Mesenchymal stem cell (in vitro differentiated cells and primary cell): ENCODE data around the gene EFCAB6.

ENCODE experiments used
- DNase-seq: peaks from one replicate; pipeline ENCODE4 v3.0.0-alpha.2; 2013
- H2AFZ ChIP-seq: one replicate; pipeline ENCODE4 v1.6.1; 2013; ENCODE audit warnings: low read depth, mild to moderate bottlenecking, control low read depth, inconsistent platforms, low read length, moderate library complexity
- H2AK5ac ChIP-seq: 2 replicates; pipeline ENCODE4 v1.6.1; 2013; ENCODE audit warnings: low read length, moderate library complexity, mild to moderate bottlenecking, inconsistent platforms; ENCODE audit not compliant: severe bottlenecking
- H2BK120ac ChIP-seq: one replicate; pipeline ENCODE4 v1.6.1; 2013; ENCODE audit warnings: low read depth, mild to moderate bottlenecking, inconsistent platforms, low read length, moderate library complexity
- H2BK12ac ChIP-seq, 2 experiments: one replicate each; pipeline ENCODE4 v1.6.1; 2013; ENCODE audit warnings: inconsistent platforms in 2 of 2, low read length in 2 of 2, mild to moderate bottlenecking in 2 of 2, moderate library complexity in 2 of 2, control low read depth in 1 of 2
- H2BK15ac ChIP-seq: one replicate; pipeline ENCODE4 v1.6.1; 2013; ENCODE audit warnings: mild to moderate bottlenecking, low read depth, inconsistent platforms; ENCODE audit not compliant: poor library complexity, severe bottlenecking
- H2BK5ac ChIP-seq: 2 replicates; pipeline ENCODE4 v1.6.1; 2013; ENCODE audit warnings: low read depth, mild to moderate bottlenecking, low read length, control low read depth, inconsistent platforms; ENCODE audit not compliant: poor library complexity, severe bottlenecking
- H3K14ac ChIP-seq, 2 experiments: one replicate each; pipeline ENCODE4 v1.6.1; 2013; ENCODE audit warnings: inconsistent platforms in 2 of 2, low read length in 2 of 2, control low read depth in 1 of 2, mild to moderate bottlenecking in 1 of 2, moderate library complexity in 1 of 2
- H3K18ac ChIP-seq, 2 experiments: one replicate each; pipeline ENCODE4 v1.6.1; 2013; ENCODE audit warnings: inconsistent platforms in 2 of 2, low read length in 2 of 2, control low read depth in 1 of 2, low read depth in 1 of 2, mild to moderate bottlenecking in 1 of 2
- H3K23ac ChIP-seq, 2 experiments: one replicate each; pipeline ENCODE4 v1.6.1; 2013; ENCODE audit warnings: inconsistent platforms in 2 of 2, low read length in 2 of 2, mild to moderate bottlenecking in 2 of 2, moderate library complexity in 2 of 2, control low read depth in 1 of 2
- H3K27ac ChIP-seq: 2 replicates; pipeline ENCODE4 v1.5.1; 2013; ENCODE audit warnings: mild to moderate bottlenecking, moderate library complexity, low read length, control low read depth, inconsistent platforms; ENCODE audit not compliant: poor library complexity, severe bottlenecking
- H3K27me3 ChIP-seq, 2 experiments: 2 replicates each; pipeline versions ENCODE4 v1.6.1 to v1.7.0; 2013; ENCODE audit warnings: low read length in 2 of 2, mild to moderate bottlenecking in 2 of 2, moderate library complexity in 2 of 2, control low read depth in 1 of 2, inconsistent platforms in 1 of 2; ENCODE audit not compliant: control insufficient read depth in 1 of 2, insufficient read depth in 1 of 2
- H3K36me3 ChIP-seq, 2 experiments: 2 replicates each; pipeline versions ENCODE4 v1.6.1 to v1.7.0; 2013; ENCODE audit warnings: low read length in 2 of 2, control low read depth in 1 of 2, inconsistent platforms in 1 of 2, low read depth in 1 of 2, mild to moderate bottlenecking in 1 of 2; ENCODE audit not compliant: insufficient read depth in 2 of 2, control insufficient read depth in 1 of 2
- H3K4ac ChIP-seq, 2 experiments: one replicate each; pipeline ENCODE4 v1.6.1; 2013; ENCODE audit warnings: inconsistent platforms in 2 of 2, low read length in 2 of 2, mild to moderate bottlenecking in 2 of 2, moderate library complexity in 2 of 2, control low read depth in 1 of 2, low read depth in 1 of 2
- H3K4me1 ChIP-seq: 2 replicates; pipeline ENCODE4 v1.6.1; 2013; ENCODE audit warnings: low read depth, low read length, control low read depth; ENCODE audit not compliant: control insufficient read depth, insufficient read depth
- H3K4me2 ChIP-seq: 2 replicates; pipeline ENCODE4 v1.6.1; 2013; ENCODE audit warnings: low read length, mild to moderate bottlenecking, inconsistent platforms; ENCODE audit not compliant: poor library complexity, severe bottlenecking
- H3K4me3 ChIP-seq, 2 experiments: 2 replicates each; pipeline versions ENCODE4 v1.5.1 to v1.7.0; 2013; ENCODE audit warnings: low read length in 2 of 2, mild to moderate bottlenecking in 2 of 2, control low read depth in 1 of 2, low read depth in 1 of 2; ENCODE audit not compliant: insufficient read depth in 1 of 2
- H3K79me1 ChIP-seq: replicated peaks from 2 replicates; pipeline ENCODE4 v1.6.1; 2013; ENCODE audit warnings: mild to moderate bottlenecking, control low read depth, low read length, inconsistent platforms; ENCODE audit not compliant: poor library complexity, severe bottlenecking
- H3K9ac ChIP-seq: 2 replicates; pipeline ENCODE4 v1.7.0; 2013; ENCODE audit warnings: mild to moderate bottlenecking, low read length, moderate library complexity
- H3K9me3 ChIP-seq: 2 replicates; pipeline ENCODE4 v1.7.0; 2013; ENCODE audit warnings: mild to moderate bottlenecking, low read length; ENCODE audit not compliant: control insufficient read depth
- H4K8ac ChIP-seq: one replicate; pipeline ENCODE4 v1.6.1; 2013; ENCODE audit warnings: inconsistent platforms, mild to moderate bottlenecking, low read length, moderate library complexity
- H4K91ac ChIP-seq: one replicate; pipeline ENCODE4 v1.6.1; 2013; ENCODE audit warnings: mild to moderate bottlenecking, low read length, inconsistent platforms
- WGBS: methylation state at CpG from one replicate; pipeline ENCODE4 v1.1.7; 2013; ENCODE audit warnings: mixed read lengths; 5-methylcytosine and 5-hydroxymethylcytosine counted together

EFCAB6 gene

DNA sequence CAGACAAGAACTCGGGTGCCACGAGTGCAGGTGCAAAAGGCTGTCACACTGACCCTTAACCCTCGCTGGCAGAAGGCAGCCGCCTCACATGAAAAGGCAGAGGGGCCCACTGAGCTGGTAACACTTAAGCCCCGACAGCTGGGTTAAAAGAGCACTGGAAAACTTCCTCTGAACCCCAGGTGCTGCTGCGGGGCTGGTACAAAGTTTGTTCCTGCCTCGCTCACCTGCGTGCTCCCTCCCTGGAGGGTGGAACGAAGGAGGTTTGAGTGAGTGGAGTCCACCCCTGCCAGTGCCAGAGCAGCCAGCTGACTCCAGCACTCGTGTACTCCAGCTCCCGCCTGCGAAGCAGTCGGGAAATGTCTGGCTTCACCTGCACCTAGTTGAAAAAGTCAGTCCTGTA, 37.6 kb upstream of the EFCAB6 start:
- H3K4me2 ChIP-seq: no peak overlapping the region
- H3K23ac ChIP-seq: no peak overlapping the region
- no peak overlapping the region for H3K27ac ChIP-seq
- no peak overlapping the region for H3K18ac ChIP-seq
- H3K9ac ChIP-seq: no peak overlapping the region
- no peak overlapping the region for H3K14ac ChIP-seq
- no peak overlapping the region for H2BK5ac ChIP-seq
- no peaks in the 10 kb centered on the region for H3K79me1 ChIP-seq
- no peak overlapping the region for H2AK5ac ChIP-seq
- no peak for DNase-seq
- H3K9me3 ChIP-seq: no peaks in the 10 kb centered on the region
- 88% methylated on average over 13 of the region's 13 CpGs for WGBS
- no peak overlapping the region for H2BK120ac ChIP-seq
- H3K4ac ChIP-seq: no peak overlapping the region
- H2AFZ ChIP-seq: no peak overlapping the region
- H4K91ac ChIP-seq: no peak overlapping the region
- H2BK12ac ChIP-seq: no peak overlapping the region
- peaks cover 54 to 86% of the 10 kb centered on the region in 2 experiments for H3K27me3 ChIP-seq
- H3K36me3 ChIP-seq: no peaks in the 10 kb centered on the region
- H3K4me1 ChIP-seq: peaks cover 3% of the 10 kb centered on the region
- no peak overlapping the region for H4K8ac ChIP-seq
- no peak overlapping the region for H2BK15ac ChIP-seq
- no peak overlapping the region for H3K4me3 ChIP-seq

DNA sequence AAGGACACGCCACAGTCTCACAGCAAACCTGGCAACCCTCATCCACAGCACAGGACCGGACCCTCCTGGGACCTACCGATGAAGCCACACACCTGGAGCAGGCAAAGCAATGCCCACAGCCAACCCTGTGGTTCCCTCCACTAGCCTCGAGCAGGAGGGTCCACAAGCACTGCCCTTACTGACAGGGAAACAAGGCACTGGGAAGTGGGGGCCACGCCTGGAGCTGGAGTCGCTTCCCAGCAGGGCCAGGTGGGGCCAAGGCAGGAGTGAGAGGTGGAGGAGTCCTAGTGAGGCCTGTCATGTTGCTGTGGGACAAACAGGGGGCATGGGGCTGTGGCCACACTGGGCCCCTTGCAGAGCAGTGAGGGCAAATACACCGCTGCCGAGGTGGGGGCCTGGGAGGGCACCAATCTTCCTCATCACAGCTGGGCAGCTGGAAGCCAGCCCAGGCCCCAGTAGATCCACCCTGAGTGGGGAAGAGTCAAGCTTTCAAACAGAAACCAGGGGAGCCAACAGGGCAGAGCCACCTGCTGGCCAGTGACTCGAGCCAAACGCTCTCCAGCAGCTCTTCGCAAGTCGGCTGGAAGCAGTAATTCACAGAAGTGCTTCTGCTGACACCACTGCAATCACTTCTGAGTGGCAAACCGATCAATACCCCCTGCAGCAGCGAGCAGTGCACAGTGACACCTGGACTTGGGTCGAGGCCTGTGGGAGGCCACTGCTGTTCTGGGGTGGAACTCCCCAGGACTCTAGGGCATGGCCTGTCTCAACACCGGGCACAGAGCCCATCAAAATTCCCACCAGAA, 36.5 kb upstream of the EFCAB6 start:
- 59% methylated on average over 16 of the region's 16 CpGs for WGBS

DNA sequence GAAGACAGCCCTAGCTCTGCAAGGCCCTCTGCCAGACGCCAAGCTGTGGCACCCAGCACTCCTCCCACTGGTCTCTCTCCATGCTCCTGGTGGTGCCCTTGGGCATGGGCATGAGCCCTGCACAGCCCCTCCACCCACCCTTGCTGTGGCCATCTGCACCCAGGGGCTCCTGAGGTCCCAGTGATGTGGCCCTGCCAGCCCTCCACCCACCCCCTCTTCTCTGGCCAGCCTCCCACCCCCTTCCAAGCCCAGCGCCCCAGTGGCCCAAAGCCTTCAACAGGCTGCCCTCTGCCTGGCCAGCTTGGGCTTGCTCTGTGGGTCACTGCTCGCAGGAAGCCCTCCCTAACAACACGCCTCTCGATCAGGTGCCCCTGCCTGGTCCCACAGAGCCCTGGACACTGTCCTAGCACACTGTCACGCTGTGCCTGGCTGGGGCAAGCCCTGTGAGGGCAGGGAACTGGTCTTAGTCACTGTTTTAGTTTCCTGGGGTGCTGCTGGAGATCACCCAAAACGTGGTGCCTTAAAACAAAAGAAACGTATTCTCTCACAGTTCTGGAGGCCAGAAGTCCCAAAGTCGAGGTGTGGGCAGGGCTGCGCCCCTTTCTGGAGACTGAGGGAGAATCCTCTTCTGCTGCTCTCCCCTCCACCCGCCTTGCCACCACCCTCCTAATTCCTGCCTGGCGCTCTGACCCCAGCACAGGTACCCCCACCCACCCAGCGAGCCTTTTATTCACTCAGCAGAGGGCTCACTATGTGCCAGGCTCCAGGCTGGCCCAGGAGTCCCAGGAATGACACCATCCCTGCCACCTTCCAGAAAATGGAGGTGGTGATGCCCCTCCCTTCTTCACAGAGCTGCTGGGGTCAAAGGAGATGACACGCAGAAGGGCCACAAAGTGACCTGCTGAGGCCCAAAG, 35.5 kb upstream of the EFCAB6 start:
- H2AFZ ChIP-seq: no peak overlapping the region
- 80% methylated on average over 14 of the region's 14 CpGs for WGBS
- no peaks in the 10 kb centered on the region for H3K79me1 ChIP-seq
- no peaks in the 10 kb centered on the region for H3K36me3 ChIP-seq
- no peak overlapping the region for H3K14ac ChIP-seq
- H3K27me3 ChIP-seq: peaks cover 52 to 83% of the 10 kb centered on the region in 2 experiments
- H3K27ac ChIP-seq: no peak overlapping the region
- H3K23ac ChIP-seq: no peak overlapping the region
- no peak overlapping the region for H2BK5ac ChIP-seq
- no peak overlapping the region for H4K91ac ChIP-seq
- no peak overlapping the region for H2BK15ac ChIP-seq
- no peak overlapping the region for H3K4me3 ChIP-seq
- H2AK5ac ChIP-seq: no peak overlapping the region
- H3K9me3 ChIP-seq: no peaks in the 10 kb centered on the region
- H3K18ac ChIP-seq: no peak overlapping the region
- H3K4me2 ChIP-seq: no peak overlapping the region
- H2BK12ac ChIP-seq: no peak overlapping the region
- H4K8ac ChIP-seq: no peak overlapping the region
- no peak overlapping the region for H2BK120ac ChIP-seq
- peaks cover 3% of the 10 kb centered on the region for H3K4me1 ChIP-seq
- H3K9ac ChIP-seq: no peak overlapping the region
- no peak overlapping the region for H3K4ac ChIP-seq
- no peak for DNase-seq

More for the DNA sequence above, 36.5 kb upstream of the EFCAB6 start:
- no peak overlapping the region for H3K14ac ChIP-seq
- H3K9me3 ChIP-seq: no peaks in the 10 kb centered on the region
- no peak overlapping the region for H2AFZ ChIP-seq
- H3K27ac ChIP-seq: no peak overlapping the region
- H2BK120ac ChIP-seq: no peak overlapping the region
- H3K27me3 ChIP-seq: peaks cover 57 to 89% of the 10 kb centered on the region in 2 experiments
- no peaks in the 10 kb centered on the region for H3K36me3 ChIP-seq
- no peak overlapping the region for H2BK5ac ChIP-seq
- H3K4me1 ChIP-seq: peaks cover 3% of the 10 kb centered on the region
- no peak overlapping the region for H3K4me2 ChIP-seq
- no peak overlapping the region for H3K9ac ChIP-seq
- H3K18ac ChIP-seq: no peak overlapping the region
- no peak overlapping the region for H2BK15ac ChIP-seq
- H2BK12ac ChIP-seq: no peak overlapping the region
- H4K91ac ChIP-seq: no peak overlapping the region
- no peaks in the 10 kb centered on the region for H3K79me1 ChIP-seq
- no peak overlapping the region for H2AK5ac ChIP-seq
- H4K8ac ChIP-seq: no peak overlapping the region
- H3K23ac ChIP-seq: no peak overlapping the region
- H3K4ac ChIP-seq: no peak overlapping the region
- no peak overlapping the region for H3K4me3 ChIP-seq
- no peak for DNase-seq

DNA sequence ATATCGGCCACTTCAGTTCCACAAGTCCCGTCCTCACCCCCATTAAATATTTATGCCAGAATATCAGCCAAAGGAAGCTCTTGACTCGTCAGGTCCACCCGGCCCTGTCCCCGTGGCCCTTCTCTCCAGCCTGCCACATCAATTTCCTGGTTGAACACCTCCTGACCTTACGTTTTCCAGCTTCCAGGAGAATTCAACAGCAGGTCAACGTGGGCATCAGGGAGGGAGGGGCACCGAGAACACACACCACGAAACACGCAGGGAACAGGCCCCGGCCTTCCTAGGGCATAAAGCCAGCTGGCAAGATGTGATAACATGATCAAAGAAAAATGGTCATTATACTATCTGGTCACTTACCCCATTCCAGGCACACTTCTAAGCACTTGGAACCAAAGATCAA, 34.9 kb upstream of the EFCAB6 start:
- no peak overlapping the region for H3K9ac ChIP-seq
- no peak overlapping the region for H4K8ac ChIP-seq
- H3K18ac ChIP-seq: no peak overlapping the region
- H3K4ac ChIP-seq: no peak overlapping the region
- H2AFZ ChIP-seq: no peak overlapping the region
- H3K4me3 ChIP-seq: no peak overlapping the region
- DNase-seq: no peak
- no peak overlapping the region for H3K14ac ChIP-seq
- H3K4me1 ChIP-seq: peaks cover 3% of the 10 kb centered on the region
- H2BK5ac ChIP-seq: no peak overlapping the region
- H3K9me3 ChIP-seq: no peaks in the 10 kb centered on the region
- H2BK12ac ChIP-seq: no peak overlapping the region
- H2BK120ac ChIP-seq: no peak overlapping the region
- H3K79me1 ChIP-seq: no peaks in the 10 kb centered on the region
- H2AK5ac ChIP-seq: no peak overlapping the region
- WGBS: 83% methylated on average over 11 of the region's 11 CpGs
- peaks cover 47 to 83% of the 10 kb centered on the region in 2 experiments for H3K27me3 ChIP-seq
- no peaks in the 10 kb centered on the region for H3K36me3 ChIP-seq
- H3K27ac ChIP-seq: no peak overlapping the region
- H2BK15ac ChIP-seq: no peak overlapping the region
- no peak overlapping the region for H3K23ac ChIP-seq
- no peak overlapping the region for H3K4me2 ChIP-seq
- H4K91ac ChIP-seq: no peak overlapping the region
